HepG2 (cell line): Measurements from ENCODE around the gene TMEM95. TPM values are rescaled to one million over a fixed set of nuclear protein-coding genes. Genes with fewer than 3 reads are reported as not detected.

ENCODE experiments used
- AKNA ChIP-seq: sonication (generic); formaldehyde crosslinking; IDR thresholded peaks from 2 replicates; pipeline ENCODE4 v1.4.0; 2020; ENCODE audit warnings: missing genetic modification reagents, borderline replicate concordance
- ATRX ChIP-seq: sonication (generic); formaldehyde crosslinking; IDR thresholded peaks from 2 replicates; pipeline ENCODE4 v1.4.0; 2020; ENCODE audit warnings: missing genetic modification reagents, borderline replicate concordance
- EP300 ChIP-seq, 3 experiments: sonication (generic) in 1 of 3; formaldehyde crosslinking in 1 of 3; IDR thresholded peaks; 2 replicates each; pipeline versions ENCODE4 v1.5.1 to v1.6.1; 2011 to 2020; ENCODE audit warnings: low read depth in 2 of 3, low read length in 2 of 3, borderline replicate concordance in 1 of 3, improper control_type of control experiment in 1 of 3, mild to moderate bottlenecking in 1 of 3, missing genetic modification reagents in 1 of 3, moderate library complexity in 1 of 3
- PLRG1 ChIP-seq: fragments of 450-650 bp; conservative IDR thresholded peaks from 2 replicates; pipeline ENCODE4 v1.6.1; 2016
- RNF2 ChIP-seq: fragments of 450-650 bp; conservative IDR thresholded peaks from 2 replicates; pipeline ENCODE4 v1.6.1; 2016; ENCODE audit warnings: low read depth
- SP1 ChIP-seq, 2 experiments: fragments of 450-650 bp in 1 of 2; sonication (generic) in 1 of 2; formaldehyde crosslinking in 1 of 2; IDR thresholded peaks; 2 replicates each; pipeline versions ENCODE4 v1.4.0 to v1.6.1; 2016 to 2020; ENCODE audit warnings: missing genetic modification reagents in 1 of 2
- TARDBP ChIP-seq: sonication (generic); formaldehyde crosslinking; IDR thresholded peaks from 2 replicates; pipeline ENCODE4 v1.8.0; 2022; ENCODE audit warnings: mild to moderate bottlenecking, missing genetic modification reagents
- TFDP1 ChIP-seq: IDR thresholded peaks from 2 replicates; pipeline ENCODE4 v1.6.1; 2016; ENCODE audit warnings: missing compliant biosample characterization, missing genetic modification reagents, borderline replicate concordance
- ZNF441 ChIP-seq: sonication (generic); formaldehyde crosslinking; IDR thresholded peaks from 2 replicates; pipeline ENCODE4 v1.7.0; 2021; ENCODE audit warnings: missing genetic modification reagents, borderline replicate concordance
- ZNF530 ChIP-seq: sonication (generic); formaldehyde crosslinking; IDR thresholded peaks from 2 replicates; pipeline ENCODE4 v1.5.0; 2020; ENCODE audit warnings: low read depth, mild to moderate bottlenecking, missing genetic modification reagents
- ZNF639 ChIP-seq: conservative IDR thresholded peaks from 2 replicates; pipeline ENCODE4 v1.6.1; 2018; ENCODE audit warnings: missing genetic modification reagents
- ZNF770 ChIP-seq: sonication (generic); formaldehyde crosslinking; IDR thresholded peaks from 2 replicates; pipeline ENCODE4 v1.5.0; 2020; ENCODE audit warnings: mild to moderate bottlenecking, missing genetic modification reagents
- polyA plus RNA-seq, 8 experiments: library from polyadenylated mRNA; depleted of rRNA in 3 of 8; stranded (reverse) in 7 of 8; unstranded in 1 of 8; fragments of >200 nt; fragmentation: Illumina TruSeq in 4 of 8; extraction: Trizol in 4 of 8; gene quantifications; 2 replicates each; pipeline versions ENCODE4 v1.2.1 to v1.2.3, GENCODE V29; 2011 to 2016; ENCODE audit warnings: low read depth in 4 of 8, missing spikeins in 1 of 8, mixed read lengths in 1 of 8; ENCODE audit not compliant: insufficient read depth in 1 of 8
- total RNA-seq, 5 experiments: library from RNA; depleted of rRNA; stranded (reverse); fragments of >200 nt; fragmentation: Illumina TruSeq; extraction: Trizol; gene quantifications; 2 replicates each; pipeline ENCODE4 v1.2.3, GENCODE V29; 2016; ENCODE audit warnings: low read depth in 1 of 5

Gene TMEM95
- total and polyA plus RNA-seq, 2 of the 13 experiments (the other 11 are each of a cell fraction or from before 2014, with no cell fraction given): not detected

GRCh38 chr17:7351665-7352502 is 3.1 kb upstream of the TMEM95 start, which contains the start of gene KCTD11 (continued):
- peak; percentile 82 for TF ChIP-seq ZNF770 (CRISPR knock-in tag)
- TF ChIP-seq EP300 (IDR thresholded peaks at IDR 0.05; ENCODE audit: low read depth in 2 of 2, low read length in 2 of 2): no peak
- TF ChIP-seq EP300 (CRISPR knock-in tag; IDR thresholded peaks at IDR 0.05; ENCODE audit: borderline replicate concordance): no peak; the same call in 1 of the 2 replicates
- TF ChIP-seq TARDBP: no peak; the same call in 1 of the 2 replicates
- TF ChIP-seq AKNA (CRISPR knock-in tag): 0 out of 2 replicates have a peak, but pooled peaks have one; percentile 27
- no peak for TF ChIP-seq ZNF530 (CRISPR knock-in tag)
- TF ChIP-seq PLRG1: no peak
- TF ChIP-seq TFDP1: peak; percentile 45
- no peak for TF ChIP-seq ATRX (CRISPR knock-in tag)
- peak; percentile 6; the same call in 1 of the 2 replicates for TF ChIP-seq ZNF441 (CRISPR knock-in tag)
- no peak for TF ChIP-seq SP1 (IDR thresholded peaks at IDR 0.05)
- TF ChIP-seq SP1 (CRISPR knock-in tag; IDR thresholded peaks at IDR 0.05): peak; percentile 87
- TF ChIP-seq RNF2: no peak
- peak; percentile 94 for TF ChIP-seq ZNF639 (CRISPR knock-in tag)
